Measurements from ENCODE around the gene PCDHA1.
"Not testable (repeated sequence)": the region's sequence is repeated elsewhere in the genome, so short reads cannot be mapped to it uniquely, and the experiment has no call there.

The PCDHA1 gene

GRCh38 chr5:140785905-140786686 lies at the start of gene PCDHA1:
TSS of gene PCDHA1 (plus strand) at chr5:140786140.
- no peak for DNase-seq (ENCODE audit: low read depth)

GRCh38 chr5:140737486-140737885 lies 48.5 kb upstream of the PCDHA1 start:
- no peak for DNase-seq (ENCODE audit: low read depth)

GRCh38 chr5:140741967-140742366 lies 44.0 kb upstream of the PCDHA1 start:
- no peak for DNase-seq (ENCODE audit: low read depth)

- no peak for DNase-seq (ENCODE audit: low read depth)
These were observed 32.4 kb upstream of the PCDHA1 start for GRCh38 chr5:140753561-140753960.

- DNase-seq (ENCODE audit: low read depth) = no peak
These were observed 21.6 kb upstream of the PCDHA1 start for GRCh38 chr5:140764177-140764973.

GRCh38 chr5:140767444-140767843 lies 18.5 kb upstream of the PCDHA1 start:
- DNase-seq (ENCODE audit: low read depth) = no peak

- no peak for DNase-seq (ENCODE audit: low read depth)
These were observed 5.4 kb upstream of the PCDHA1 start for GRCh38 chr5:140780512-140780911.

GRCh38 chr5:140787422-140787821 lies 1.5 kb downstream of the PCDHA1 start:
- not testable (repeated sequence) for DNase-seq (ENCODE audit: low read depth)

GRCh38 chr5:140787849-140788504 lies 2.0 kb downstream of the PCDHA1 start:
- DNase-seq (ENCODE audit: low read depth) = not testable (repeated sequence)

- DNase-seq (ENCODE audit: low read depth) = no peak
These were observed 5.1 kb downstream of the PCDHA1 start for GRCh38 chr5:140791089-140791488.

- no peak for DNase-seq (ENCODE audit: low read depth)
These were observed 8.8 kb downstream of the PCDHA1 start, which contains the start of gene PCDHA2 for GRCh38 chr5:140794595-140795258. TSS of gene PCDHA2 (plus strand) at chr5:140794852.

- DNase-seq (ENCODE audit: low read depth) = no peak
These were observed 9.3 kb downstream of the PCDHA1 start for GRCh38 chr5:140795259-140795641.

GRCh38 chr5:140796072-140796717 lies 10.3 kb downstream of the PCDHA1 start:
- not testable (repeated sequence) for DNase-seq (ENCODE audit: low read depth)

GRCh38 chr5:140796718-140797095 lies 10.8 kb downstream of the PCDHA1 start:
- no peak for DNase-seq (ENCODE audit: low read depth)

- DNase-seq (ENCODE audit: low read depth) = no peak
These were observed 15.0 kb downstream of the PCDHA1 start, which contains the start of gene PCDHA3 for GRCh38 chr5:140800816-140801493. TSS of gene PCDHA3 (plus strand) at chr5:140801057.

GRCh38 chr5:140801494-140801841 lies 15.5 kb downstream of the PCDHA1 start:
- DNase-seq (ENCODE audit: low read depth) = no peak

GRCh38 chr5:140802381-140802780 lies 16.4 kb downstream of the PCDHA1 start:
- not testable (repeated sequence) for DNase-seq (ENCODE audit: low read depth)

- DNase-seq (ENCODE audit: low read depth) = no peak
These were observed 16.9 kb downstream of the PCDHA1 start for GRCh38 chr5:140802781-140803271.

- no peak for DNase-seq (ENCODE audit: low read depth)
These were observed 21.2 kb downstream of the PCDHA1 start, which contains the start of gene PCDHA4 for GRCh38 chr5:140806834-140807775. TSS of gene PCDHA4 (plus strand) at chr5:140807068.
